Left lung (tissue), 10 donors: Measurements from ENCODE around the gene NOC4L. TPM values are rescaled to one million over a fixed set of nuclear protein-coding genes. Genes with fewer than 3 reads are reported as not detected.

Experiments
- ATAC-seq: fragments of 200-7000 bp; cut with Tn5 transposase; one replicate; pipeline ENCODE4 v1.9.1; 2020; ENCODE audit warnings: moderate library complexity
- DNase-seq, 4 donors: peaks; one replicate each; pipeline ENCODE4 v3.0.0-alpha.2; 2013 to 2020
- H3K27ac ChIP-seq, 2 donors: fragments of 200-600 bp; sonication (generic) in 1 of 2; one replicate each; pipeline versions ENCODE4 v1.5.0 to v1.8.0; 2020 to 2021
- H3K27me3 ChIP-seq, 2 donors: fragments of 200-600 bp; sonication (generic) in 1 of 2; one replicate each; pipeline versions ENCODE4 v1.5.0 to v1.8.0; 2020 to 2021
- H3K36me3 ChIP-seq, 2 donors: fragments of 200-600 bp; sonication (generic) in 1 of 2; one replicate each; pipeline versions ENCODE4 v1.5.0 to v1.8.0; 2020 to 2021
- H3K4me1 ChIP-seq, 2 donors: fragments of 200-600 bp; one replicate each; pipeline ENCODE4 v1.8.0; 2021
- H3K4me3 ChIP-seq, 2 donors: fragments of 200-600 bp; sonication (generic) in 1 of 2; one replicate each; pipeline versions ENCODE4 v1.5.0 to v1.8.0; 2020 to 2021; ENCODE audit warnings: mild to moderate bottlenecking in 1 of 2
- H3K9me3 ChIP-seq, 2 donors: fragments of 200-600 bp; sonication (generic) in 1 of 2; one replicate each; pipeline versions ENCODE4 v1.5.0 to v1.8.0; 2020 to 2021
- CTCF ChIP-seq, 2 donors: fragments of 200-600 bp; sonication (generic) in 1 of 2; IDR thresholded peaks; one replicate each; pipeline versions ENCODE4 v1.5.0 to v1.8.0; 2021; ENCODE audit warnings: antibody characterized with exemption in 2 of 2
- intact Hi-C, 2 donors: fragments of 100-400 bp; cut with DNase I; formaldehyde crosslinking; loops; one replicate each; pipeline versions ENCODE4 v1.11.2 to v1.14.2; 2022
- polyA plus RNA-seq, 6 donors: library from polyadenylated mRNA; unstranded; fragments of 120-200 nt; gene quantifications; one replicate each; pipeline ENCODE4 v1.2.1, GENCODE V29; 2013; ENCODE audit not compliant: insufficient read length in 6 of 6
- total RNA-seq, 2 donors: library from RNA; stranded (reverse); fragmentation: NEBNext Ultra II Directional; extraction: Animal tissue kit (Norgen Biotek cat#: 25700); gene quantifications; one replicate each; pipeline ENCODE4 v1.2.1, GENCODE V29; 2021
- donor health status: DM: no; HTN: yes; CAD: no.
- donor health status: DM: no; HTN: no; CAD: no.

The NOC4L gene
- total and polyA plus RNA-seq, 8 donors = 10.6 to 19.6 (median 12.5) TPM

GRCh38 chr12:132129007-132129406 is 15.2 kb upstream of the NOC4L start:
- intact Hi-C loops = no loop called here
- H3K4me1 ChIP-seq = no peaks in the 10 kb centered on the region
- no peaks in the 10 kb centered on the region for H3K27me3 ChIP-seq
- ATAC-seq (no peak), DNase-seq (no peak)
- peaks cover 3 to 53% of the 10 kb centered on the region in 2 donors for H3K36me3 ChIP-seq
- H3K9me3 ChIP-seq = peaks cover 0 to 7% of the 10 kb centered on the region in 2 donors
- H3K4me3 ChIP-seq = no peak overlapping the region
- no peak for TF ChIP-seq CTCF (IDR thresholded peaks at IDR 0.05)
- no peak overlapping the region for H3K27ac ChIP-seq

- no peaks in the 10 kb centered on the region for H3K4me1 ChIP-seq
- no peak overlapping the region for H3K4me3 ChIP-seq
- H3K9me3 ChIP-seq = peaks cover 0 to 7% of the 10 kb centered on the region in 2 donors
- no peaks in the 10 kb centered on the region for H3K27me3 ChIP-seq
- H3K27ac ChIP-seq = no peak overlapping the region
- peaks cover 2 to 36% of the 10 kb centered on the region in 2 donors for H3K36me3 ChIP-seq
- no peak for ATAC-seq
- no peak for DNase-seq
- TF ChIP-seq CTCF (IDR thresholded peaks at IDR 0.05) = no peak
- intact Hi-C loops = no loop called here
Observed at GRCh38 chr12:132130690-132131089, 13.6 kb upstream of the NOC4L start.

- intact Hi-C loops = no loop called here
- TF ChIP-seq CTCF (IDR thresholded peaks at IDR 0.05) = no peak
- Histone ChIP-seq H3K4me3 (no peak overlapping the region), H3K9me3 (peaks cover 0 to 7% of the 10 kb centered on the region in 2 donors), H3K4me1 (no peaks in the 10 kb centered on the region), H3K36me3 (peaks cover 0 to 31% of the 10 kb centered on the region in 2 donors), H3K27ac (no peak overlapping the region), H3K27me3 (no peaks in the 10 kb centered on the region)
- DNase-seq (no peak), ATAC-seq (no peak)
Observed at GRCh38 chr12:132131229-132131628, 13.0 kb upstream of the NOC4L start.

- TF ChIP-seq CTCF (IDR thresholded peaks at IDR 0.05) = no peak
- H3K27me3 ChIP-seq = no peaks in the 10 kb centered on the region
Observed at GRCh38 chr12:132131952-132132351, 12.3 kb upstream of the NOC4L start.

GRCh38 chr12:132132609-132133430 is 11.4 kb upstream of the NOC4L start:
- no peak for ATAC-seq
- Histone ChIP-seq H3K27ac (no peak overlapping the region), H3K36me3 (peaks cover 0 to 17% of the 10 kb centered on the region in 2 donors), H3K4me3 (no peak overlapping the region), H3K4me1 (no peaks in the 10 kb centered on the region), H3K27me3 (no peaks in the 10 kb centered on the region), H3K9me3 (peaks cover 0 to 4% of the 10 kb centered on the region in 2 donors)
- no peak for DNase-seq
- TF ChIP-seq CTCF (IDR thresholded peaks at IDR 0.05) = no peak
- intact Hi-C loops = no loop called here

More at GRCh38 chr12:132131952-132132351, 12.3 kb upstream of the NOC4L start:
- H3K4me3 ChIP-seq = no peak overlapping the region
- DNase-seq (no peak), ATAC-seq (no peak)
- no peaks in the 10 kb centered on the region for H3K4me1 ChIP-seq
- H3K9me3 ChIP-seq = peaks cover 0 to 7% of the 10 kb centered on the region in 2 donors
- intact Hi-C loops = no loop called here
- no peak overlapping the region for H3K27ac ChIP-seq
- peaks cover 0 to 23% of the 10 kb centered on the region in 2 donors for H3K36me3 ChIP-seq
